HL-60 (cell line): ENCODE data around the gene DENND1B.

Source experiments
- GABPA ChIP-seq: IDR thresholded peaks from 2 replicates; pipeline ENCODE4 v1.6.1; 2012; ENCODE audit warnings: low read depth
- POLR2AphosphoS5 ChIP-seq: IDR thresholded peaks from 2 replicates; pipeline ENCODE4 v1.6.1; 2012; ENCODE audit warnings: low read depth
- SPI1 ChIP-seq: IDR thresholded peaks from 2 replicates; pipeline ENCODE4 v1.6.1; 2012; ENCODE audit warnings: low read depth, mild to moderate bottlenecking, borderline replicate concordance
- TF ChIP-seq, protein P1 (sequence below): IDR thresholded peaks from one replicate; pipeline ENCODE4 v1.5.1; 2011; ENCODE audit warnings: low read length, control low read depth, inconsistent platforms; ENCODE audit not compliant: insufficient read depth
- TF ChIP-seq, protein P2 (sequence below): IDR thresholded peaks from 2 replicates; pipeline ENCODE4 v1.6.1; 2012; ENCODE audit warnings: low read depth; ENCODE audit not compliant: insufficient replicate concordance

DNA sequence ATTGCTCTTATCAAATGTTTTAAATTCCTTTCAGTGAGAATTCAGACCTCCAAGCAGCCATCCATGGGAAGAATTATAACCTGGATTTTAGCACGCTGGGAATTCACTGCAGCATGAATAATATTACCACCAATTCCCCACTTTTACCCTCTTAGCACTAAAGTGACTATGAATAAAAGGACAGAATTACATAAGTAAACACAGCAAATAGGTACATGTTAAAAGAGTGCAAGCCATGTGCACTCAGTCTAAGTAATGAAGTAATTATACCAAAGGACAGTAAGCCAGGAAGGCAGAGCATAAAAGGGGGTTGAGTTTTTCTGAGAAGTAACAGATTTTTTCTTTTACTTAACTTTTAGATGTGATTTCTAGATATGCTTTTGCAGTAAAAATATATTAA is 176.3 kb downstream of the DENND1B start:
- TF ChIP-seq, protein P1, sequence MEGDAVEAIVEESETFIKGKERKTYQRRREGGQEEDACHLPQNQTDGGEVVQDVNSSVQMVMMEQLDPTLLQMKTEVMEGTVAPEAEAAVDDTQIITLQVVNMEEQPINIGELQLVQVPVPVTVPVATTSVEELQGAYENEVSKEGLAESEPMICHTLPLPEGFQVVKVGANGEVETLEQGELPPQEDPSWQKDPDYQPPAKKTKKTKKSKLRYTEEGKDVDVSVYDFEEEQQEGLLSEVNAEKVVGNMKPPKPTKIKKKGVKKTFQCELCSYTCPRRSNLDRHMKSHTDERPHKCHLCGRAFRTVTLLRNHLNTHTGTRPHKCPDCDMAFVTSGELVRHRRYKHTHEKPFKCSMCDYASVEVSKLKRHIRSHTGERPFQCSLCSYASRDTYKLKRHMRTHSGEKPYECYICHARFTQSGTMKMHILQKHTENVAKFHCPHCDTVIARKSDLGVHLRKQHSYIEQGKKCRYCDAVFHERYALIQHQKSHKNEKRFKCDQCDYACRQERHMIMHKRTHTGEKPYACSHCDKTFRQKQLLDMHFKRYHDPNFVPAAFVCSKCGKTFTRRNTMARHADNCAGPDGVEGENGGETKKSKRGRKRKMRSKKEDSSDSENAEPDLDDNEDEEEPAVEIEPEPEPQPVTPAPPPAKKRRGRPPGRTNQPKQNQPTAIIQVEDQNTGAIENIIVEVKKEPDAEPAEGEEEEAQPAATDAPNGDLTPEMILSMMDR, result no peak
- TF ChIP-seq POLR2AphosphoS5 (no peak), SPI1 (no peak), GABPA (no peak)
- TF ChIP-seq, protein P2, sequence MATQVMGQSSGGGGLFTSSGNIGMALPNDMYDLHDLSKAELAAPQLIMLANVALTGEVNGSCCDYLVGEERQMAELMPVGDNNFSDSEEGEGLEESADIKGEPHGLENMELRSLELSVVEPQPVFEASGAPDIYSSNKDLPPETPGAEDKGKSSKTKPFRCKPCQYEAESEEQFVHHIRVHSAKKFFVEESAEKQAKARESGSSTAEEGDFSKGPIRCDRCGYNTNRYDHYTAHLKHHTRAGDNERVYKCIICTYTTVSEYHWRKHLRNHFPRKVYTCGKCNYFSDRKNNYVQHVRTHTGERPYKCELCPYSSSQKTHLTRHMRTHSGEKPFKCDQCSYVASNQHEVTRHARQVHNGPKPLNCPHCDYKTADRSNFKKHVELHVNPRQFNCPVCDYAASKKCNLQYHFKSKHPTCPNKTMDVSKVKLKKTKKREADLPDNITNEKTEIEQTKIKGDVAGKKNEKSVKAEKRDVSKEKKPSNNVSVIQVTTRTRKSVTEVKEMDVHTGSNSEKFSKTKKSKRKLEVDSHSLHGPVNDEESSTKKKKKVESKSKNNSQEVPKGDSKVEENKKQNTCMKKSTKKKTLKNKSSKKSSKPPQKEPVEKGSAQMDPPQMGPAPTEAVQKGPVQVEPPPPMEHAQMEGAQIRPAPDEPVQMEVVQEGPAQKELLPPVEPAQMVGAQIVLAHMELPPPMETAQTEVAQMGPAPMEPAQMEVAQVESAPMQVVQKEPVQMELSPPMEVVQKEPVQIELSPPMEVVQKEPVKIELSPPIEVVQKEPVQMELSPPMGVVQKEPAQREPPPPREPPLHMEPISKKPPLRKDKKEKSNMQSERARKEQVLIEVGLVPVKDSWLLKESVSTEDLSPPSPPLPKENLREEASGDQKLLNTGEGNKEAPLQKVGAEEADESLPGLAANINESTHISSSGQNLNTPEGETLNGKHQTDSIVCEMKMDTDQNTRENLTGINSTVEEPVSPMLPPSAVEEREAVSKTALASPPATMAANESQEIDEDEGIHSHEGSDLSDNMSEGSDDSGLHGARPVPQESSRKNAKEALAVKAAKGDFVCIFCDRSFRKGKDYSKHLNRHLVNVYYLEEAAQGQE, result no peak
